SKM-1 (cell line): Measurements from ENCODE around the gene SMAP2.
"Not testable (repeated sequence)": the region's sequence is repeated elsewhere in the genome, so short reads cannot be mapped to it uniquely, and the experiment has no call there.

Source experiments
- DNase-seq: peaks from one replicate; lab custom pipeline; 2025; ENCODE audit not compliant: unreplicated experiment; lab: John Stamatoyannopoulos, UW

SMAP2 gene

GRCh38 chr1:40373323-40374283, at the start of gene SMAP2:
TSS of gene SMAP2 (plus strand) at chr1:40373727. CDS start at chr1:40374121, 394 bp downstream.
- DNase-seq = peak; percentile 88

DNA sequence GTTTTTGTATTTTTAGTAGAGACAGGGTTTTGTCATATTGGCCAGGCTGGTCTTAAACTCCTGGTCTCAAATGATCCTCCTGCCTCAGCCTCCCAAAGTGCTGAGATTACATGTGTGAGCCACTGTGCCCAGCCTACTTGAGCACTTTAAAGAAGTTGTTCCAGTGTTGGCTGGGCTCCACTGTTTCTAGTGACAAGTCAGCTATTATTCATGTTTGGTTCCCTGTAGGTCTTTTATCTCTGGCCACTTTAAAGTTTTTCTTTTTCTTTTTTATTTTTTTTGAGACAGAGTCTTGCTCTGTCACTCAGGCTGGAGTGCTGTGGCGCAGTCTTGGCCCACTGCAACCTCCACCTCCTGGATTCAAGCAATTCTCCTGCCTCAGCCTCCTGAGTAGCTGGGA, 42.1 kb upstream of the SMAP2 start:
- DNase-seq = not testable (repeated sequence)

DNA sequence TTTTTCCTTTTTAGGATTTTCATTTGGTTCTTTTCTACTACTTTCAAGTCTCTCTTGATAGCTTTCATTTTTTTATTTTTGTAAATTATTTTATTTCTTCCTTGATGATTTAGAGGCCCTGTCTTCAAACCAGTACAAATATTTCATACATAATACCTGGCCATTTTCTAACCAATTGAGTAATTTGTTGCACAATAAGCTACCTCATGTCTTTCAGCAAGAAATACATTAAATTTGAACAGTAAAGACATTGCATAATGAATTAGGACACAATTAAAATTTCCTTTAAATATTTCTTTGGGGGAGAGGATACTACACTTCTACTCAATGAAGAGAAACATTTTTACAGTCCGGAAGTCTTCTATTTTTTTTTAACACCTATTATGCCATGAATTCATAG, 40.8 kb upstream of the SMAP2 start:
- no peak for DNase-seq

GRCh38 chr1:40337443-40337842, 36.1 kb upstream of the SMAP2 start:
- no peak for DNase-seq

DNA sequence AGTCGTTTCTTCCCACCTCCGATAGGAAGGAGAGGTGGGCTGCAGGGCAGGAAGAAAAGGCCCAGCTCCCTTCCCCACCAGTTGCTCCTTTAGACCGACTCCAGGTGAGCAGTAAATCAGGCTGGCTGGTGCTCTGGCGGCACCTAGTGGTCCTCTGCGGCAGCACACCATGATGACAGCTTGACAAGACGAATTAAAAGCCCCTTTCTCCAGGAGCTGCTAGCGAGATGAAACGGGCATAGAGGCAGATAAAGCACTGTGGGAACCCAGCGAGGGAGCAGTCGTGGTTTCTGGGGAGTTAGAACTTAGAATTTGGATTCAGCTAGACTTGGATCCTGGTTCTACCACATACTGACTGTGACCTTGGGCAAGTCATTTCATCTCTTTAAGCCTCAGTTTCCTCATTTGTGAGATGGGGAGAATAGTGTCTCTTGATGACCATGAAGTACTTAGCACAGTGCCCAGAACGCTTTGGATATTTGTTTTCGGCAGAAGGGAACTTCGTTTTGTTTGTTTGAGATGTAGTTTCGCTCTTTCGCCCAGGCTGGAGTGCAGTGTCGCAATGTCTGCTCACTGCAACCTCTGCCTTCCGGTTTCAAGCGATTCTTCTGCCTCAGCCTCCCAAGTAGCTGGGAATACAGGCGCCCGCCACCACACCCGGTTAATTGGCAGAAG, 34.6 kb upstream of the SMAP2 start:
- DNase-seq = peak; percentile 54

- no peak for DNase-seq
These were observed 33.9 kb upstream of the SMAP2 start for GRCh38 chr1:40339420-40340323.

DNA sequence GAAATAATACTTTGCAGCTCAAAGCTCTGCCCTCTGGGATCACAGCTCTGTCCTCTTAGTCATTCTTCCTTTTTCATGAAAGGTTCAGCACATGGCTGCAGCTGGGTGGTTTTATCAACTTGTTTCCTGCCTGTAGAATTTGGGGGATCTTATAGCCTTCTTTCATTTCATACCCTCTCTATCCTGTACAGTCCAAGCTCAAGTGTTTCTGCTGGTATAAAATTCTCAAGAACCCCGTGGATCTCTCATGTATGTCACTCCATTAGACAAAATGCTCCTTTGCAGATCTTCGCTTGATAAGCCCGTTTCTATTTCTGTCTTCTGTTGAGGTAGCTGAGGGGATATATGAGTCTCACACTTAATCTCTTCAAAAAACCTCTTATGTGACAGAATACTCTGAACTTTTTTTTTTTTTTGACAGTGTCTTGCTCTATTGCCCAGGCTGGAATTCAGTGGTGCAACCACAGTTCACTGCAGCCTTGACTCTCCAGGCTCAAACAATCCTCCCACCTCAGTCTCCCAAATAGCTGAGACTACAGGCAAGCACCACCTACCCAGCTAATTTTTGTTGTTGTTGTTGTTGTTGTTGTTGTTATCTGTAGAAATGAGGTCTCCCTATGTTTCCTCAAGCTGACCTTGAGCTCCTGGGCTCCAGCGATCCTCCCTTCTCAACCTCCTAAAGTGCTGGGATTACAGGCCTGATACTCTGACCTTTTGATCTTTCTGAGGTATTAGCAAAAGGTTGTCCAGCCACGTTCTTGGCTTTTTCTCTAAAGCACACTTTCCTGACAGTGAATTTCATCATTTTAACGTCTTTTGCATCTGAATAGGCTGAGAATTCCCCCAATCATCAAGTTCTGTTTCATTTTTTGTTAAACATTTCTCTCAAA, 31.8 kb upstream of the SMAP2 start:
- DNase-seq = no peak

- DNase-seq = not testable (repeated sequence)
These were observed 31.2 kb upstream of the SMAP2 start for GRCh38 chr1:40342381-40342717.

DNA sequence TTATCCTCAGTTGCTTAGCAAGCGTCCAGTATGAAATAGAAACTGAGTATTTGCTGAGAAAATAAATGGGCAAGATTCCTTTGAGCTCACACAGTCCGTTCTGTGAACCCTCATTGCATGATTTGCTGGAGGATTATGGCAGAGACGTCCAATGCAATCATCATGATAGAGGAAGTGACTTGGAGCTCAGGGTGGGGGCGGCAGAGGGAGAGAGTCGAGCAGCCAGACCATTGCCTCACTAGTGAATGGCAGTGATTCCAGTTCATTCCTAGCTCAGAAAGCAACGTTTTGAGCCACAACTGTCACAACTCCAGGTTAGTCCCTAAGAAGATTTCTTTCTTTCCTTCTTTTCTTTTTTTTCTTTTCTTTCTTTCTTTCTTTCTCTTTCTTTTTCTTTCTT, 28.9 kb upstream of the SMAP2 start:
- DNase-seq = no peak

DNA sequence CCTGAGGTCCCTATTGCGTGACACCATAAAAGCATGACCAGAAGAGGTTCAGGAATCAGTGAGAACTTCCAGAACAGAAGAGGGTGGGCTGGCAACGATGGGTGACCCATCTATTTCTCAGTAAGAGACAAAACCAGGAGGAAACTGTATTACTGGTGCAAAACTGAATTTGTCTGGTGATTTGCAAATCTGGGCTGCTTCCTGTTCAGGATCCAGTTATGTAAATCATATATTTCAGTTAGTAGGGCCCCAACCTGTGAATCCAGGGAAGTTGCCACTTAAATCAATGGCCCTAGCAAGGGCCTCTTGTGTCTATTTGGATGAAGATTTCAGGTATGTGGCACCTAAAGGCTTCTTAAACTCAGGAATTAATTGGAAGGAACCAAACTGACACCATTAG, 23.1 kb upstream of the SMAP2 start:
- DNase-seq = no peak

GRCh38 chr1:40351124-40351523, 22.4 kb upstream of the SMAP2 start:
- no peak for DNase-seq

GRCh38 chr1:40352126-40352525, 21.4 kb upstream of the SMAP2 start:
- no peak for DNase-seq

GRCh38 chr1:40353082-40353481, 20.4 kb upstream of the SMAP2 start:
- DNase-seq = no peak

GRCh38 chr1:40357625-40358024, 15.9 kb upstream of the SMAP2 start:
- no peak for DNase-seq

DNA sequence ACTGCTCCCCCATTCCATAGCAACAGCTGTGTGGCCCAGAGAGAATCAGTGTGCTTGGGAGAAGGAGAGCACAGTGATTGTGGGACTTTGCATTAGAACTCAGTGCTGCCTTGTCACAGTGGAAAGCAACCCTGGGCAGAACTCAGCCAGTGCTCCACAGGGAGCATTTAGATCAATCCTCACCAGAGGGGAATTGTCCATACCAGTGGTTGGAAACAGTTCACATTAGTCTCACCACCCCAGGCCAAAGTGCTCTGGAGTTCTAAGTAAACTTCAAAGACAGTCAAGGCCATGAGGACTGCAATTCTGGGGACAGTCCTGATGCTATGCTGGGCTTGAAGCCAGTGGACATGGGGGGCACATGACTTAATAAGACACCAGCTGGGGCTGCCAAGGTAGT, 12.9 kb upstream of the SMAP2 start:
- DNase-seq = no peak

GRCh38 chr1:40361201-40361600, 12.3 kb upstream of the SMAP2 start:
- DNase-seq = no peak

DNA sequence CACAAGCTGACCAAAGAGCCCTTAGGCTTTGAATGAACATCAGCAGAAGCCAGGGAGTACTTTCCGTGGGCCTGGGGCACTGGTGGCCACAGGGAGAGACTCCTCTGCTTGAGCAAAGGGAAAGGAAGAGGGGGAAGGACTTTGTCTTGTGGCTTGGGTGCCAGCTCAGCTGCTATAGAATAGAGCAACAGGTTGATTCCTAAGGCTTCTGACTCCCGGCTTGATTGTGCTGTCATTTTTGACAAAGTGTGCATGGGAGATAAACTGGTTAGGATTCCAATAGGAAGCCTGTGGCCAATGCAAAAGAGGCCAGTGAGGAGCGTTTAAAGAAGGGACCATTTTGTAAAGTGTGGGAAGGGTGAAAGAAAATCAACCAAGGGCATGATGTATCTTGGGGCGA, 11.9 kb upstream of the SMAP2 start:
- no peak for DNase-seq

DNA sequence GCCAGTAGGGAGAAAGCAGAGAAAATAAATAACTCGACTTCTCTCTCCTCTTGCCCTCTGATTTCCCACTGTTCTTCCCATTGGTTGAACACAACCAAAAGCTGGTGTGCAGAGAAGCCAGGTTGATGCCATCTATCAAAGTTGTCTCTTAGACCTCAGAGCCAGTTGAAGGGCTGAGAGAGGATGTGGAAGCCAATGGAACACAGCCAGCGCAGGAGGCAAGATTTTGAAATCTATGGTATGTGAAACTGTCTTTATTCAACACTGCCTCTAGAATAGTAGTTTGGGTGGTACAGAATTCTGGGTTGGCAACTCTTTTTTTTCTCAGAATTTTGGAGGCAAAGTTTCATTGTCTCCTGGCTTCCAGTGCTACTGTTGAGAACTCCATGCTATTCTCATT, 11.3 kb upstream of the SMAP2 start:
- no peak for DNase-seq

DNA sequence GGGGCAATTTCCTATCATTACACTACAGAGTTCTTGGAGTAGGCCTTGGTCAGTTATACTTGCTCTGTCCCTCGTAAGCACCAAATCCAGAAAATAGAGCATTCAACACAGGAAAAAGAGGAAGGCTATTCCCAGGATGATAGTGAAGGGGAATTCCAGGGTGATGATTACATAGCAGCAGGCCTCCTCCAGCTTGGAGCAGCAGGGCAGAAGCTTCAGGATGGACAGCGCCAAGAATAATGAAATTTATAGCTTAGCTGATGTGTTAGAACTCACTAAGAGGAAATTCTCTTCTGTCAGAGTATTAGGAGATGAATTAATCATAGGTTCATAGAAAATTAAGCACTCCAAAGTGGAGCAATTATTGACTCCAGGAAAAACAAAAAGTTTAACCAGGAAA, 10.8 kb upstream of the SMAP2 start:
- DNase-seq = no peak

GRCh38 chr1:40363721-40364120, 9.8 kb upstream of the SMAP2 start:
- no peak for DNase-seq
